Osteoblast (primary cell): ENCODE results near the gene ZNF219. TPM values are rescaled to one million over a fixed set of nuclear protein-coding genes. Genes with fewer than 3 reads are reported as not detected.
A peak's percentile ranks its signal among the peaks of the same experiment; 100 is the strongest.

ENCODE experiments used
- DNase-seq: peaks from one replicate; pipeline ENCODE4 v3.0.0; 2011; ENCODE audit warnings: low spot score, mixed read lengths; ENCODE audit not compliant: insufficient read length; ENCODE audit errors: missing footprints
- H2AFZ ChIP-seq: 2 replicates; pipeline ENCODE4 v1.6.0; 2011; ENCODE audit warnings: mild to moderate bottlenecking, low read length
- H3K27ac ChIP-seq: 2 replicates; pipeline ENCODE4 v1.5.1; 2011; ENCODE audit warnings: mild to moderate bottlenecking, low read depth, low read length, moderate library complexity
- H3K27me3 ChIP-seq: 2 replicates; pipeline ENCODE4 v1.6.0; 2012; ENCODE audit warnings: mild to moderate bottlenecking, control low read depth, inconsistent platforms, low read length, moderate library complexity; ENCODE audit not compliant: insufficient read depth
- H3K36me3 ChIP-seq: 2 replicates; pipeline ENCODE4 v1.5.1; 2011; ENCODE audit warnings: mild to moderate bottlenecking, low read length, control low read depth, moderate library complexity; ENCODE audit not compliant: insufficient read depth
- H3K4me1 ChIP-seq: 2 replicates; pipeline ENCODE4 v1.5.1; 2011; ENCODE audit warnings: mild to moderate bottlenecking, low read length, control low read depth, moderate library complexity; ENCODE audit not compliant: insufficient read depth
- H3K4me2 ChIP-seq: 2 replicates; pipeline ENCODE4 v1.6.0; 2011; ENCODE audit warnings: mild to moderate bottlenecking, low read length; ENCODE audit not compliant: insufficient read depth
- H3K4me3 ChIP-seq: fragments of 200-600 bp; sonication (generic); 3 replicates; pipeline ENCODE4 v1.5.1; 2012; ENCODE audit warnings: mild to moderate bottlenecking, low read length, inconsistent platforms; ENCODE audit not compliant: insufficient read depth
- H3K79me2 ChIP-seq: 2 replicates; pipeline ENCODE4 v1.6.0; 2012; ENCODE audit warnings: mild to moderate bottlenecking, low read length, control low read depth, inconsistent platforms; ENCODE audit not compliant: insufficient read depth
- H3K9me3 ChIP-seq: 2 replicates; pipeline ENCODE4 v1.5.1; 2011; ENCODE audit warnings: low read depth, low read length, control low read depth
- H4K20me1 ChIP-seq: 2 replicates; pipeline ENCODE4 v1.6.0; 2012; ENCODE audit warnings: mild to moderate bottlenecking, low read length, control low read depth; ENCODE audit not compliant: insufficient read depth
- total RNA-seq: library from RNA; depleted of rRNA; stranded (reverse); fragments of >200 nt; gene quantifications from 2 replicates; pipeline ENCODE4 v1.2.3, GENCODE V29; 2012
- TF ChIP-seq, protein P1 (sequence below): IDR thresholded peaks from 2 replicates; pipeline ENCODE4 v1.5.1; 2011; ENCODE audit warnings: mild to moderate bottlenecking, low read depth, low read length, moderate library complexity; ENCODE audit errors: extremely low read depth

ZNF219 gene
- total RNA-seq, 1 donor: 9.4 TPM

GRCh38 chr14:21087294-21088091, 11.0 kb downstream of the ZNF219 start:
- peaks cover 10% of the 10 kb centered on the region for H3K4me1 ChIP-seq
- no peaks in the 10 kb centered on the region for H3K27me3 ChIP-seq
- no peak overlapping the region for H3K4me3 ChIP-seq
- TF ChIP-seq, protein P1, sequence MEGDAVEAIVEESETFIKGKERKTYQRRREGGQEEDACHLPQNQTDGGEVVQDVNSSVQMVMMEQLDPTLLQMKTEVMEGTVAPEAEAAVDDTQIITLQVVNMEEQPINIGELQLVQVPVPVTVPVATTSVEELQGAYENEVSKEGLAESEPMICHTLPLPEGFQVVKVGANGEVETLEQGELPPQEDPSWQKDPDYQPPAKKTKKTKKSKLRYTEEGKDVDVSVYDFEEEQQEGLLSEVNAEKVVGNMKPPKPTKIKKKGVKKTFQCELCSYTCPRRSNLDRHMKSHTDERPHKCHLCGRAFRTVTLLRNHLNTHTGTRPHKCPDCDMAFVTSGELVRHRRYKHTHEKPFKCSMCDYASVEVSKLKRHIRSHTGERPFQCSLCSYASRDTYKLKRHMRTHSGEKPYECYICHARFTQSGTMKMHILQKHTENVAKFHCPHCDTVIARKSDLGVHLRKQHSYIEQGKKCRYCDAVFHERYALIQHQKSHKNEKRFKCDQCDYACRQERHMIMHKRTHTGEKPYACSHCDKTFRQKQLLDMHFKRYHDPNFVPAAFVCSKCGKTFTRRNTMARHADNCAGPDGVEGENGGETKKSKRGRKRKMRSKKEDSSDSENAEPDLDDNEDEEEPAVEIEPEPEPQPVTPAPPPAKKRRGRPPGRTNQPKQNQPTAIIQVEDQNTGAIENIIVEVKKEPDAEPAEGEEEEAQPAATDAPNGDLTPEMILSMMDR: no peak
- H3K36me3 ChIP-seq: peaks cover 55% of the 10 kb centered on the region
- H3K9me3 ChIP-seq: no peaks in the 10 kb centered on the region
- peak; percentile 98 for DNase-seq
- H3K79me2 ChIP-seq: no peaks in the 10 kb centered on the region
- no peak overlapping the region for H3K4me2 ChIP-seq
- H3K27ac ChIP-seq: peak overlapping the region; percentile 80
- H4K20me1 ChIP-seq: peaks cover 5% of the 10 kb centered on the region
- H2AFZ ChIP-seq: no peak overlapping the region

GRCh38 chr14:21086908-21087293, 11.6 kb downstream of the ZNF219 start:
- Histone ChIP-seq H3K4me1 (peaks cover 10% of the 10 kb centered on the region), H3K4me3 (no peak overlapping the region), H3K27ac (peak overlapping the region; percentile 80), H3K27me3 (no peaks in the 10 kb centered on the region), H3K79me2 (no peaks in the 10 kb centered on the region), H3K4me2 (no peak overlapping the region), H2AFZ (no peak overlapping the region), H3K36me3 (peaks cover 61% of the 10 kb centered on the region), H3K9me3 (no peaks in the 10 kb centered on the region), H4K20me1 (peaks cover 5% of the 10 kb centered on the region)
- TF ChIP-seq, protein P1: no peak
- no peak for DNase-seq

- Histone ChIP-seq H3K9me3 (no peaks in the 10 kb centered on the region), H3K27ac (peak overlapping the region; percentile 64), H3K4me1 (peaks cover 10% of the 10 kb centered on the region), H3K4me3 (no peak overlapping the region), H3K4me2 (peak overlapping the region; percentile 14), H2AFZ (no peak overlapping the region), H3K27me3 (no peaks in the 10 kb centered on the region), H3K36me3 (peaks cover 69% of the 10 kb centered on the region), H4K20me1 (peaks cover 5% of the 10 kb centered on the region), H3K79me2 (no peaks in the 10 kb centered on the region)
- peak; percentile 98 for DNase-seq
- TF ChIP-seq, protein P1: no peak
These were observed 13.2 kb downstream of the ZNF219 start for GRCh38 chr14:21084998-21085853.

- Histone ChIP-seq H3K9me3 (no peaks in the 10 kb centered on the region), H3K27me3 (no peaks in the 10 kb centered on the region), H3K4me1 (peaks cover 10% of the 10 kb centered on the region), H4K20me1 (peaks cover 5% of the 10 kb centered on the region), H3K4me3 (no peak overlapping the region), H3K4me2 (no peak overlapping the region), H3K79me2 (no peaks in the 10 kb centered on the region), H3K27ac (peak overlapping the region; percentile 64), H3K36me3 (peaks cover 69% of the 10 kb centered on the region), H2AFZ (no peak overlapping the region)
- peak; percentile 77 for DNase-seq
- TF ChIP-seq, protein P1: no peak
These were observed 14.1 kb downstream of the ZNF219 start for GRCh38 chr14:21084396-21084795.
